ENCODE results near the gene CCDC152. TPM values are rescaled to one million over a fixed set of nuclear protein-coding genes. Genes with fewer than 3 reads are reported as not detected.

Gene CCDC152
- total and polyA plus RNA-seq, 10 of the 15 experiments (the other 5 are each of a cell fraction or from before 2014, with no cell fraction given), result 0.12 to 25.8 (median 13.5) TPM

- ATAC-seq (no peak), FAIRE-seq (no peak), DNase-seq (ENCODE audit: low read depth, low spot score) (no peak)
- ChIA-PET POLR2A (no interaction called here), SMC1A (ENCODE audit: uncharacterized antibody, unreplicated experiment) (no interaction called here), CTCF (no interaction called here), RAD21 (ENCODE audit: unreplicated experiment) (no interaction called here)
- no peaks in the 10 kb centered on the region; the same call in 1 of the 3 replicates for H3K9me3 ChIP-seq (replicated peaks; ENCODE audit: control insufficient read depth, insufficient read depth, low read length)
- H2AFZ ChIP-seq (ENCODE audit: control insufficient read depth, low read depth, low read length), result no peak overlapping the region
- H3K4me1 ChIP-seq (ENCODE audit: control insufficient read depth, insufficient read depth, low read length), result no peaks in the 10 kb centered on the region
- no peak overlapping the region for H3K4me3 ChIP-seq
- H3K79me2 ChIP-seq (ENCODE audit: control insufficient read depth, insufficient read depth, low read length), result no peaks in the 10 kb centered on the region
- no peak overlapping the region for H3K27ac ChIP-seq (ENCODE audit: control insufficient read depth, insufficient read depth)
- H3K4me2 ChIP-seq (ENCODE audit: control insufficient read depth, insufficient read depth), result no peak overlapping the region
- no peak overlapping the region for H3K9ac ChIP-seq (ENCODE audit: control insufficient read depth, insufficient read depth, low read length)
- H3K27me3 ChIP-seq (replicated peaks in 1 of 2; ENCODE audit: control insufficient read depth in 2 of 2, insufficient read depth in 2 of 2, low read length in 1 of 2), result no peaks in the 10 kb centered on the region
- in situ Hi-C loops (cut with MboI), result no loop called here
- intact Hi-C loops (cut with micrococcal nuclease; ENCODE audit: unreplicated experiment), result no loop called here
- no peaks in the 10 kb centered on the region for H3K36me3 ChIP-seq (ENCODE audit: control insufficient read depth in 2 of 2, insufficient read depth in 2 of 2, low read length in 1 of 2)
- no peaks in the 10 kb centered on the region for H4K20me1 ChIP-seq (ENCODE audit: control insufficient read depth, insufficient read depth)
- WGBS (ENCODE audit: insufficient coverage, insufficient replicate concordance, low lambda C conversion rate, missing lambda C conversion rate), result 100% methylated on average over 1 of the region's 1 CpG
- BruUV-seq (replicated peaks), result no TSS peak
- TF ChIP-seq CHD1 (IDR thresholded peaks at IDR 0.05; ENCODE audit: low read depth, low read length) (no peak), NR2C1 (IDR thresholded peaks at IDR 0.05) (no peak), ZNF207 (IDR thresholded peaks at IDR 0.05; ENCODE audit: borderline replicate concordance) (no peak), CREM (IDR thresholded peaks at IDR 0.05; ENCODE audit: low read depth) (no peak), TAF1 (IDR thresholded peaks at IDR 0.05; ENCODE audit: borderline replicate concordance, low read depth, low read length) (no peak), TCF3 (IDR thresholded peaks at IDR 0.05; ENCODE audit: borderline replicate concordance, insufficient read depth, low read depth, low read length) (no peak), HSF1 (IDR thresholded peaks at IDR 0.05; ENCODE audit: low read depth, low read length) (no peak), SP1 (IDR thresholded peaks at IDR 0.05; ENCODE audit: low read depth, low read length) (no peak), HDGF (IDR thresholded peaks at IDR 0.05) (no peak), E2F4 (IDR thresholded peaks at IDR 0.05; ENCODE audit: low read depth, low read length) (no peak), PBX3 (IDR thresholded peaks at IDR 0.05; ENCODE audit: insufficient replicate concordance, low read depth, low read length) (no peak), TCF7 (IDR thresholded peaks at IDR 0.05; ENCODE audit: borderline replicate concordance) (no peak), CUX1 (IDR thresholded peaks at IDR 0.05; ENCODE audit: insufficient replicate concordance, low read depth, low read length) (no peak), ZNF217 (IDR thresholded peaks at IDR 0.05) (no peak), SIX5 (IDR thresholded peaks at IDR 0.05; ENCODE audit: low read depth, low read length, severe bottlenecking) (no peak), SMC3 (IDR thresholded peaks at IDR 0.05; ENCODE audit: borderline replicate concordance, low read length) (no peak), CBX5 (IDR thresholded peaks at IDR 0.05; ENCODE audit: low read depth) (no peak), LARP7 (IDR thresholded peaks at IDR 0.05) (no peak), ESRRA (IDR thresholded peaks at IDR 0.05; ENCODE audit: low read length) (no peak)
These were observed 27.5 kb downstream of the CCDC152 start for GRCh38 chr5:42784132-42784531.
